Measurements from ENCODE around the gene EEF1AKMT3.

EEF1AKMT3 gene

GRCh38 chr12:57756406-57757341, 15.7 kb upstream of the EEF1AKMT3 start:
- Histone ChIP-seq H3K9ac (no peak overlapping the region), H3K27me3 (ENCODE audit: control insufficient read depth, insufficient read depth, low read length) (no peaks in the 10 kb centered on the region), H3K9me3 (ENCODE audit: control insufficient read depth, low read length) (no peaks in the 10 kb centered on the region), H3K79me2 (peaks cover 5% of the 10 kb centered on the region), H2AFZ (no peak overlapping the region), H3K4me2 (ENCODE audit: low read length) (no peak overlapping the region), H3K27ac (no peak overlapping the region), H3K4me3 (ENCODE audit: low read depth, low read length) (peak overlapping the region; percentile 59), H3K4me1 (peaks cover 5% of the 10 kb centered on the region), H3K36me3 (ENCODE audit: control insufficient read depth, insufficient read depth, low read length) (no peaks in the 10 kb centered on the region)
- TF ChIP-seq, protein P1, sequence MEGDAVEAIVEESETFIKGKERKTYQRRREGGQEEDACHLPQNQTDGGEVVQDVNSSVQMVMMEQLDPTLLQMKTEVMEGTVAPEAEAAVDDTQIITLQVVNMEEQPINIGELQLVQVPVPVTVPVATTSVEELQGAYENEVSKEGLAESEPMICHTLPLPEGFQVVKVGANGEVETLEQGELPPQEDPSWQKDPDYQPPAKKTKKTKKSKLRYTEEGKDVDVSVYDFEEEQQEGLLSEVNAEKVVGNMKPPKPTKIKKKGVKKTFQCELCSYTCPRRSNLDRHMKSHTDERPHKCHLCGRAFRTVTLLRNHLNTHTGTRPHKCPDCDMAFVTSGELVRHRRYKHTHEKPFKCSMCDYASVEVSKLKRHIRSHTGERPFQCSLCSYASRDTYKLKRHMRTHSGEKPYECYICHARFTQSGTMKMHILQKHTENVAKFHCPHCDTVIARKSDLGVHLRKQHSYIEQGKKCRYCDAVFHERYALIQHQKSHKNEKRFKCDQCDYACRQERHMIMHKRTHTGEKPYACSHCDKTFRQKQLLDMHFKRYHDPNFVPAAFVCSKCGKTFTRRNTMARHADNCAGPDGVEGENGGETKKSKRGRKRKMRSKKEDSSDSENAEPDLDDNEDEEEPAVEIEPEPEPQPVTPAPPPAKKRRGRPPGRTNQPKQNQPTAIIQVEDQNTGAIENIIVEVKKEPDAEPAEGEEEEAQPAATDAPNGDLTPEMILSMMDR (IDR thresholded peaks at IDR 0.05), result no peak

- Histone ChIP-seq H3K4me2 (ENCODE audit: low read length) (no peak overlapping the region), H3K9me3 (ENCODE audit: control insufficient read depth, low read length) (no peaks in the 10 kb centered on the region), H3K79me2 (peaks cover 5% of the 10 kb centered on the region), H3K36me3 (ENCODE audit: control insufficient read depth, insufficient read depth, low read length) (no peaks in the 10 kb centered on the region), H2AFZ (no peak overlapping the region), H3K9ac (no peak overlapping the region), H3K27me3 (ENCODE audit: control insufficient read depth, insufficient read depth, low read length) (no peaks in the 10 kb centered on the region), H3K4me3 (ENCODE audit: low read depth, low read length) (no peak overlapping the region), H3K4me1 (peaks cover 4% of the 10 kb centered on the region), H3K27ac (no peak overlapping the region)
- TF ChIP-seq, protein P1 (IDR thresholded peaks at IDR 0.05), result no peak
Measured at GRCh38 chr12:57757771-57758170, 14.6 kb upstream of the EEF1AKMT3 start.

GRCh38 chr12:57758552-57759359, 13.7 kb upstream of the EEF1AKMT3 start:
- Histone ChIP-seq H3K79me2 (peaks cover 5% of the 10 kb centered on the region), H3K36me3 (ENCODE audit: control insufficient read depth, insufficient read depth, low read length) (no peaks in the 10 kb centered on the region), H3K9ac (no peak overlapping the region), H3K4me2 (ENCODE audit: low read length) (no peak overlapping the region), H3K9me3 (ENCODE audit: control insufficient read depth, low read length) (no peaks in the 10 kb centered on the region), H3K4me1 (no peaks in the 10 kb centered on the region), H3K27me3 (ENCODE audit: control insufficient read depth, insufficient read depth, low read length) (no peaks in the 10 kb centered on the region), H2AFZ (no peak overlapping the region), H3K27ac (no peak overlapping the region), H3K4me3 (ENCODE audit: low read depth, low read length) (no peak overlapping the region)
- TF ChIP-seq, protein P1 (IDR thresholded peaks at IDR 0.05), result no peak

DNA sequence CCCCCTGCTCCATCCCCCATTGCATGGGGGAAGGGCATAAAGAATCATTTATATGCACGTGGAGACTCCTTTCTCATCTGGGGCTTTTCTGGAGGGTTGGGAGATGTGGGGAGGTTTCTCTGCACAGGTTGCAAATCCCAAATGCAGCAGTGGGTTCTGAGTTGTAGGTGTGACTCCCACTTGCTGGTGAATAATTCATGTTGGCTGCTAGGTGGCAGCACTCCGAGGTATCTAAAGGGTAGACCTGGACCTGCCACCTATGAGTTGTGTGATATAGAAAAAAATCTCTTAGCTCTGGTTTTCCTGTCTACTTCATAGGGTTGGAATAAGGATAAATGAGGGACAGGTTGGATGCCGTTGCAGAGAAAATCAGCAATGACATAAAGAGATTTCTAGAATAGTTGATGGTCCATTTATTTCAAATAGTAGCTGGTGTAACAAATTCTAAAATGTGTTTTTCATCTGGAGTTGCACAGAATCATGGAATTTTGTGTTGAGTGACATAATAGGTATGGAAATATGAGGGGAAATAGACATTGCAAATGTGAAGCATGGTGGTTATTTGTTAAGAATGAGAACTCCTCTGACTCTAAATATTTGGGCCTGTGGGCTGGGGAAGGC, 12.9 kb upstream of the EEF1AKMT3 start:
- Histone ChIP-seq H3K9me3 (ENCODE audit: control insufficient read depth, low read length) (no peaks in the 10 kb centered on the region), H3K27ac (no peak overlapping the region), H2AFZ (no peak overlapping the region), H3K27me3 (ENCODE audit: control insufficient read depth, insufficient read depth, low read length) (no peaks in the 10 kb centered on the region), H3K4me3 (ENCODE audit: low read depth, low read length) (no peak overlapping the region), H3K4me1 (no peaks in the 10 kb centered on the region), H3K79me2 (peaks cover 5% of the 10 kb centered on the region), H3K9ac (no peak overlapping the region), H3K36me3 (ENCODE audit: control insufficient read depth, insufficient read depth, low read length) (no peaks in the 10 kb centered on the region), H3K4me2 (ENCODE audit: low read length) (no peak overlapping the region)
- TF ChIP-seq, protein P1 (IDR thresholded peaks at IDR 0.05), result peak; percentile 29

All from parathyroid adenoma (tissue), 2 donors.